HFF-Myc (cell line): ENCODE measurements around the gene MRC2.
A peak's percentile ranks its signal among the peaks of the same experiment; 100 is the strongest.

Experiments
- DNase-seq: peaks from one replicate; pipeline ENCODE4 v3.0.0-alpha.2; 2011; ENCODE audit warnings: low read depth; ENCODE audit errors: extremely low read depth
- H3K4me3 ChIP-seq: replicated peaks from 2 replicates; pipeline ENCODE4 v1.5.1; 2011; ENCODE audit warnings: low read depth, mild to moderate bottlenecking, control low read depth, low read length
- CTCF ChIP-seq: IDR thresholded peaks from 2 replicates; pipeline ENCODE4 v1.5.1; 2012; ENCODE audit warnings: mild to moderate bottlenecking, low read depth, low read length, control low read depth; ENCODE audit errors: missing control alignments

MRC2 gene

GRCh38 chr17:62615503-62615902, 12.0 kb upstream of the MRC2 start:
- no peak for TF ChIP-seq CTCF
- no peak overlapping the region for H3K4me3 ChIP-seq
- DNase-seq: no peak

GRCh38 chr17:62616993-62617893, 10.2 kb upstream of the MRC2 start:
- H3K4me3 ChIP-seq: no peak overlapping the region
- no peak for TF ChIP-seq CTCF
- no peak for DNase-seq

GRCh38 chr17:62617894-62618472, 9.5 kb upstream of the MRC2 start:
- no peak for TF ChIP-seq CTCF
- no peak overlapping the region for H3K4me3 ChIP-seq
- peak; percentile 39 for DNase-seq

- DNase-seq: no peak
- H3K4me3 ChIP-seq: no peak overlapping the region
- no peak for TF ChIP-seq CTCF
Measured at GRCh38 chr17:62618647-62619416, 8.6 kb upstream of the MRC2 start.

GRCh38 chr17:62619417-62620155, 7.9 kb upstream of the MRC2 start:
- DNase-seq: no peak
- TF ChIP-seq CTCF: no peak
- H3K4me3 ChIP-seq: no peak overlapping the region

- TF ChIP-seq CTCF: no peak
- no peak for DNase-seq
- H3K4me3 ChIP-seq: no peak overlapping the region
Measured at GRCh38 chr17:62621223-62621622, 6.2 kb upstream of the MRC2 start.
